Stimulated activated CD4-positive, alpha-beta T cell treated with anti-CD3 and anti-CD28 coated beads, Interleukin-15, amount 100 ng/mL, for 24 hours (primary cell): ENCODE measurements around the gene MBTPS1.

Experiments
- DNase-seq: peaks from one replicate; pipeline ENCODE4 v3.0.0-alpha.2; 2020

The MBTPS1 gene

DNA sequence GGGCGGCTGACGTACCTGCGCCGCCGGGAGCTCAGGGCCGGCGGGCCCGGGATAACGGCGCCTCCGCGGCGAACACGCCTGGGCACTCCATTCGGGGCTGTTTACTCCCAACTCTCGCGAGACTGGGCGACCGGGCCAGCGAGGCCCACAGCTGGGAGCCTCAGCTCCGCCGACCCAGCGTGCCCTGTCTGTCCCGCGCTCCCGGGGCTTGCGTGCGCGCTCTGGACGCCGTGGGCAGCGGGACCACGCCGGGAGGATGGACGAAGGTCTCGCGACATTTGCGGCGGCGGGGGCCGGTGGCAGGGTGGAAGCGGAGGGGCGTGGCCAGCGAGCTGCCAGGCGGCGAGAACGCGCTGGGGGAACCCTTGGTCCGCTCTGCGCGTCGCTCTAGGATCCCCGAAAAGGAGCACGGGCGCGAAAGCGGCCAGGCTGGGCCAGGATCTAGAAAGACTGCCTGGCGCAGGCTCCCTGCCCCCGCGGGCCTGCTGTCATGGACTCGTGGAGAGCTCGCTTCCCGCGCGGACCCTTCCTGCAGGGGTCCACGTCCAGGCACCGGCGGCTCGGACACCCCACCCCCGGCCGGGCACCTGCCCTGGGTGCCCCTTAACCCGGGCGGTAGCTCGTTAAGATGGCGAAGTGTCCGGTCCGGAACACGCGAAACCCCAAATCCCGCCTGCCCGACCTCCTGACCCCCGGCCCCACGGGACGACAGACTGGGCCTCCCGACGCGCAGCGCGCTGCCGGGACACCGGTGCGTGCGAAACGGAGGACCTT, at the start of gene MBTPS1:
Gene MBTPS1, minus strand, starts transcription at position 223 of the 774 bp plus-strand sequence. CDS start 15,159 bp downstream, outside the sequence.
- DNase-seq: peak; percentile 99

- DNase-seq: no peak
Observed at GRCh38 chr16:84165746-84166145, 49.0 kb upstream of the MBTPS1 start.

- no peak for DNase-seq
Observed at GRCh38 chr16:84161801-84162200, 45.1 kb upstream of the MBTPS1 start.

DNA sequence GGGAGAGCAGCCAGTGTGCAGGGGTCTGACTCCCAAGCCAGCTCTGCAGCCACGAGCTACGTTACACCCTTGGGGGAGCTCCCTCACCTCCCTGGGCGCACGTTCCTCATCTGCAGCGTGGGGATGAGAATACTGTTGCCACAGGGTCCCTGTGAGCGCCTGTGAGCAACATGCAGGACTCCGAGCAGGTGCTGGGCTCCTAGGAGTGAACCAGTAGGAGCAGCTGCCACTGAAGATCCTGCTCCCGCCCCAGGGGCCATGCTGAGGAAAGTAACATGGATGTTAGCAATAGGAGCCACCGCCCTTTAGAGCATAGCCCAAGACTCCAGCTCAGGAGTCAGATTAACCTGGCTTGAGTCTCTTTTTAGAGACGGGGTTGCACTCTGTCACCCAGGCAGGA, 44.3 kb upstream of the MBTPS1 start:
- no peak for DNase-seq

DNA sequence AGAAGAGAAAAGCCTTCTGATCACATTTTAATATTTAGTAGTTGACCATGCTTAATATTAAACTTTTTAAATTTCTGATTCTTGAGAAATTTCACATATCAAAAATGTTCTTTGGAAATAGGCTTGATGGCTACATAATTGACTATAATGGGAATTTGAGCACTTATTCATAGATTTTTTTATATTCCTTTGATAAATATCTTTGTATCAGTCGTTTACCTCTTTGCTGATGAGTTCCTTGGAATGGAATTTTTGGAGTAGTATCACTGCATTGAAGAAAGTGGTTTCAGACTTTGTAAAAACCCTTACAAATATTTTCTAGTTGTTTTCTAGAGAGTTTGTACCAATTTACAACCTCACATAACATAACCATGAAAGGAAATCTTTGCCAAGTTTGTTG, 43.1 kb upstream of the MBTPS1 start:
- no peak for DNase-seq

GRCh38 chr16:84159007-84159406, 42.3 kb upstream of the MBTPS1 start:
- no peak for DNase-seq

DNA sequence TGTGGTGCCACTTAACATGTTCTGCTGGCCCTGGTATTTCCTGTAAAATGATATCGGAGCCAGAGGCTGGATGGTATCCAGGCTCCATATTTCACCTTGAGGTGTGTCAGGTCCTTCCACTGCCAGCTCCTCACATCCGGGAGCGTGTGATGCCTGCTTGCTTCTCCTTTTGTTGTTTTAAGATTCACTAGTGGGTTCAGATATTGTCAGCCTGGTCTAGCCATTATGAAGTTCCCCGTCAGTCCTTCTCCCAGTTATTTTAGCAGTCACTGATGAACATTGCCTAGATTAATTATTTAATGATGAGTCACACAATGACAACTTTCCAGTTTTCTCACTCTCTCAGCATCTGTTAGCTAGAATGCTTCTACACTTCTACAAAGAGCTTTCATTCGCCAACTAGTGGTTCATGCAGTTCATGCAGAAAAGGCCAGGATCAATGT, 39.6 kb upstream of the MBTPS1 start:
- no peak for DNase-seq

DNA sequence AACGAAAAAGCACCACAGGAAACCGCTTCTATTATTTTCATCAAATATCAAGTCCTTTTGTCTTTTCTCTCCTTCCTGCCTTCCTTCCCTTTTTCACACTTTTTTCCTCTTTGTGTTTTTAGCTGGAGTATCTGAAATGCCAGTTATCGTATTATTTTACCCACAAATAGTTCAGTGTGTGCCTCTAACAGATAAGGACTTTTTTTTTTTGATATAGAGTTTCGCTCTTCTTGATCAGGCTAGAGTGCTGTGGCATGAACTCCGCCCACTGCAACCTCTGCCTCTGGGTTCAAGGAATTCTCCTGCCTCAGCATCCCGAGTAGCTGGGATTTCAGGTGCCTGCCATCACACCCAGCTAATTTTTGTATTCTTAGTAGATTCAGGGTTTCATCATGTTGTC, 39.0 kb upstream of the MBTPS1 start:
- DNase-seq: no peak

DNA sequence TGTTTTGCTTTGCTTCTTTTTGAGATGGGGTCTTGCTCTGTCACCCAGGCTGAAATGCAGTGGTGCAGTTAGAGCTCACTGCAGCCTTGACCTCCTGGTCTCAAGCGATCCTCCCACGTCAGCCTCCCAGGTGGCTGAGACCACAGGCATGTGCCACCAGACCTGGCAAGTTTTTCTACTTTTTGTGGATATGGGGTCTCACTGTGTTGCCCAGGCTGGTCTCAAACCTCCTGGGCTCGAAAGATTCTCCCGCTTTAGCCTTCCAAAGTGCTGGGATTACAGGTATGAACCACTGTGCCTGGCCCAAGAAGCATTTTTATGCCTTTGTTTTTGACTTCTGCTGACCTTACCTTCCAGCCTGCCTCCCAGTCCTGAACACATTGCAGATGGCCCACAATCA, 38.5 kb upstream of the MBTPS1 start:
- DNase-seq: no peak

- DNase-seq: no peak
Observed at GRCh38 chr16:84153660-84154214, 37.0 kb upstream of the MBTPS1 start.

GRCh38 chr16:84150926-84151325, 34.2 kb upstream of the MBTPS1 start:
- no peak for DNase-seq

DNA sequence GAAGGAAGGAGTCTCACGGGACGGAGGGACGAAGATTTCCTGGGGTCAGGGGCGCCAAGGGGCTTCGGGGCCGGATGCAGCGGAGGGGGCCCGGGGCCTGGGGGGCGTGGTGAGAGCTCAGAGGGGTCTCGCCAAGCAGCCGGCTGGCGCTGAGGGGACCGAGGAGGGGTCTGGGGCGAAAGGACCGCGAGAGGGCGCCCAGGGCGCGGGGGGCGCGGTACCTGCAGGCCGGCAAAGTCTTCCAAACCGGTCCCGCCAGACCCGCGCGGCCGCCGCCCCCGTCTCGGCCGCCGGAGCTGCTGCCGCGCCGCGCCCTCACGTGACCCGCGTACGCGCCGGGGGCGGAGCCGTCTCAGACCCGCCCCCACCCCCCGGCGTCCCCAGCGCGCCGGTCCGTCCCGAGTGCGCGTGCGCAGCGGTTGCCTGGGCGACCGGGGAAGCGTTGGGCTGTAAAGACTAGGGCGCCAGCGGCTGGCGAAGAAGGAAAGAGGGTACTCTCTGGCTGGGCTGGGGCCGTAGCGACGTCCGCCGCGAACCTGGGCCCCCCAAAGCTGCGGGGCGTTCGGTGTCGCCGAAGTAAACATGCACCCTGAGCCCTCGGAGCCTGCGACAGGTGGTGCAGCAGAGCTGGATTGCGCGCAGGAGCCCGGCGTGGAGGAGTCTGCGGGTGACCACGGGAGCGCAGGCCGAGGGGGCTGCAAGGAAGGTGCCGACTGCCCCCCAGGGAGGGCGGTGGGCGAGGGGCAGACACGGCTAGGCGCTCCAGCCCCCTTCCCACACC, 28.3 kb upstream of the MBTPS1 start, which contains the start of the genes DNAAF1 and HSDL1:
Gene DNAAF1, plus strand, starts transcription at position 450 of the 781 bp plus-strand sequence. Its CDS starts 133 bp downstream, at position 583.
Gene HSDL1, minus strand, starts transcription at position 319 of the 781 bp plus-strand sequence. CDS start 13,856 bp downstream, outside the sequence.
- DNase-seq: peak; percentile 93

DNA sequence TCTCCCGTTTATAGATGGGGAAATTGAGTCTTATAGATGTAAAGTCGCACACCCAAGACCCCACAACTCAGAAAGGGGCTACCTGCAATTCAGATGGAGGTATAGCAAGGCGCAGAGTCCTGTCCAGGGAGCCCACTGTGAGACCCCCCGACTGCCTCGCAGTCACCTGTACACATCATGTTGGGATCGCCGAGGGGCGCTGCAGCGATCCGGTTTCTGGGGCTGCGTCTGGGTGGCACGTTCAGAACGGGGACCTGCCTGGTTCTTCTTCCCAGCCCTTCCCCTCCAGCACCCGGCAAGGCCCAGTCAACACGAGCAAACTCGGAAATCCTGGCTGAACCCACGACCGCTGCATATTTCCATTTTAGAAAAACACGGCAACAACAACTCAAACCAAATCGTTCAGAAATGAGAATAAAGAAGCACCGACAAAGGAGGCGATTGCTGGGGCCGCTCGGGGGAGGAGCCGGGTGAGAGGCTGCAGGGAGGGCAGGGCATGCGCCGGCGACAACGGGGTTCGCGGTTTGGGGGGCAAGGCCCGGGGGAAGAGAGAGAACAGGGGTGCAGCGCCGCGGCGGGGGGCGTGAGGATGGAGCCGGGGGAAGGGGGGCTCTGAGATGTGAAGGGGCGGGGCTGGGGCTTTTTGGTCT, 27.6 kb upstream of the MBTPS1 start:
- peak; percentile 62 for DNase-seq

- DNase-seq: no peak
Observed at GRCh38 chr16:84143784-84144199, 27.1 kb upstream of the MBTPS1 start.

GRCh38 chr16:84143081-84143480, 26.3 kb upstream of the MBTPS1 start:
- DNase-seq: no peak

DNA sequence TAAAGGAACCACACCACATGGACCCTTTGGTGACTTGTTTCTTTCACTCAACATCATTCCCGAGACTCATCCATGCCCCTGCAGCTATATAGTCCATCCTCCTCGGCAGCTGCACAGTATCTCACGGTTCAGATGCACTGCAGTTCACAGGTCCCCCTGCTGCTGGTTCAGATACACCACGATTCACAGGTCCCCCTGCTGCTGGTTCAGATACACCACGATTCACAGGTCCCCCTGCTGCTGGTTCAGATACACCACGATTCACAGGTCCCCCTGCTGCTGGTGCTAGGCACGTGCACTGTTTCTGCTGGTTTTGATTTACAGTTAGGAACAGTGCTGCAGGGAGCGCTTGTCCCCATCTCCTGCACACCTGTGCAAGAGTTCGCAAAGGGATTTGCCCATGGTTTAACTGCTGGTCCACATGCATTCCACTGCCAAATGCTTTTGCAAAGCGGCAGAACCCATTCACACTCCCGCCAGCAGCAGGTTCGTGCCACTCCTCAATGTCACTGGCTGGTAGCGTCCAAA, 24.5 kb upstream of the MBTPS1 start:
- DNase-seq: peak; percentile 16

- no peak for DNase-seq
Observed at GRCh38 chr16:84139628-84140258, 23.0 kb upstream of the MBTPS1 start.

DNA sequence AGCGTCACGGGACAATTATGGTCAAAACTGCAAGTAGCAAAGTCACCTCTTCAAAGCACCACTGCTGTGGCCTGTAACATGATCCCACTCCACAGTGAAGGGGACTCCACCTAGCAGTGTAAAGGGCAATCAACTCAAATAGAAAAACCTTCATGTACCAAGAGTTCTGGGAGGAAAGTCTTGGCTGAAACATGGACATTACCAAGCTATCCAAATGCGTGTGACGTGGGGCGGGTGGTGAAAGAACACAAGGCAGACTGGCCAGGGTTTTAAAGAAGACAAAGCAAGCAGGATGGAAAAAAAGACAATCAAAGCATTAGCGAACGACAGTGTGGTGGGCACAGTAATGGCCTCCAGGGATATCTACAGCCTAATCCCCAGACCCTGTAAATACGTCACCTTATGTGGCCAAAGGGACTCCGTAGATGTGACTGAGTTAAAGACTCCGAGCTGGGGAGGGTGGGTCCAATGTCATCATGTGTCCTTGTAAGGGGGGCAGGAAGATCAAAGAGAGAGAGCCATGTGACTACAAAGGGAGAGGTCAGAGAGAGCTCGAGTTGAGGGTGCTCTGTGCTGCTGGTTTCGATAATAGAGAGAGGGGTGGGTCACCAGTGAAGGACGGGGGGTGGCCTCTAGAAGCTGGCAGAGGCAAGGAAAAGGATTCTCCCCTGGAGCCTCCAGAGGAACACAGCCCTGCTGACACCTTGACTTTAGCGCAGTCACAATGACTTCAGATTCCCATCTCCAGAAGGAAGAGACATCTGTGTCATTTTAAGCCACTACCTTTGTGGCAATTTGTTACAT, 22.3 kb upstream of the MBTPS1 start:
- peak; percentile 45 for DNase-seq

DNA sequence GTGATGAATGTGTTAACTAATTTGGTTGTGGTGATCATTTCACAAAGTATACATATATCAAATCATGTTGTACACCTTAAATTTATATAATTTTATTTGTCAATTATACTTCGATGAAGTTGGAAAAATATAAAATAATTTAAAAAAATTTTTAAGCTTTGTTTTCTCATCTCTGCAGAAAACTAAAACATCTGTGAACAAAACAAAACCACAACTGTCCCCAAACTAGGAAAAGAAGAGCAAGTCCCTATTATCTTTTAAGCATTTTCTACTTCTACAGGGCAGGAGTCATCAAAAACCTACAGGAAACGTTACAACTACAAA, 21.7 kb upstream of the MBTPS1 start:
- DNase-seq: no peak

- no peak for DNase-seq
Observed at GRCh38 chr16:84137769-84138357, 21.1 kb upstream of the MBTPS1 start.

- no peak for DNase-seq
Observed at GRCh38 chr16:84137287-84137686, 20.5 kb upstream of the MBTPS1 start.
